Osteocyte (in vitro differentiated cells): Measurements from ENCODE around the gene TTLL11. TPM values are rescaled to one million over a fixed set of nuclear protein-coding genes. Genes with fewer than 3 reads are reported as not detected.
"Not testable (repeated sequence)": the region's sequence is repeated elsewhere in the genome, so short reads cannot be mapped to it uniquely, and the experiment has no call there.

Experiments
- DNase-seq: peaks from one replicate; pipeline ENCODE4 v3.0.0; 2021; ENCODE audit warnings: mixed read lengths; ENCODE audit not compliant: unreplicated experiment; ENCODE audit errors: extremely low spot score
- H3K27ac Mint-ChIP-seq: one replicate; pipeline ENCODE4 v1.8.0; 2021; ENCODE audit warnings: mild to moderate bottlenecking, mixed read lengths; ENCODE audit not compliant: unreplicated experiment
- H3K27me3 Mint-ChIP-seq: one replicate; pipeline ENCODE4 v1.8.0; 2021; ENCODE audit warnings: mixed read lengths; ENCODE audit not compliant: unreplicated experiment
- H3K36me3 Mint-ChIP-seq: one replicate; pipeline ENCODE4 v1.8.0; 2021; ENCODE audit warnings: mixed read lengths; ENCODE audit not compliant: unreplicated experiment
- H3K4me1 Mint-ChIP-seq: one replicate; pipeline ENCODE4 v1.8.0; 2021; ENCODE audit warnings: mixed read lengths; ENCODE audit not compliant: unreplicated experiment
- H3K4me3 Mint-ChIP-seq: one replicate; pipeline ENCODE4 v1.8.0; 2021; ENCODE audit warnings: mild to moderate bottlenecking, moderate library complexity, mixed read lengths; ENCODE audit not compliant: unreplicated experiment
- H3K9me3 Mint-ChIP-seq: one replicate; pipeline ENCODE4 v1.8.0; 2021; ENCODE audit warnings: mixed read lengths; ENCODE audit not compliant: unreplicated experiment
- total RNA-seq: library from RNA; stranded (reverse); gene quantifications from 2 replicates; pipeline ENCODE4 v1.2.1, GENCODE V29; 2021
- TF ChIP-seq, protein P1 (sequence below): fragments of 200-600 bp; sonication (generic); IDR thresholded peaks from 2 replicates; pipeline ENCODE4 v1.5.0; 2021; ENCODE audit warnings: antibody characterized with exemption, mild to moderate bottlenecking, moderate library complexity

The TTLL11 gene
- total RNA-seq, 1 donor from 2014 or later: 6.0 TPM

DNA sequence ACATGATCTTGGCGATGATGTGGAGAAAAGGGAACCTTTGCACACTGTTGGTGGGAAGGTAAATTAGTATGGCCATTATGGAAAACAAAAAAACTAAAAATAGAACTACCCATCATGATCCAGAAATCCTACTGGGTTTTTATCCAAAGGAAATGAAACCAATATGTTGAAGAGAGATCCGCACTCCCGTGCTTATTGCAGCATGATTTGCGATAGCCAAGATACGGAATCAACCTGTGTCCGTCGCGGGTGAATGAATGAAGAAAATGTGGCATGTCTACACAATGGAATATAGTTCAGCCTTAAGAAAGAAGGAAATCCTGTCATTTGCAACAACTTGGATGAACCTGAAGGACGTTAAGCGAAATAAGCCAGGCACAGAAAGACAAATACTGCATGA is 84.5 kb downstream of the TTLL11 start:
- Mint-ChIP-seq H3K27me3 (no peaks in the 10 kb centered on the region), H3K4me1 (peaks cover 4% of the 10 kb centered on the region), H3K4me3 (no peak overlapping the region), H3K36me3 (no peaks in the 10 kb centered on the region), H3K9me3 (no peaks in the 10 kb centered on the region), H3K27ac (no peak overlapping the region)
- DNase-seq: peak; percentile 6
- TF ChIP-seq, protein P1, sequence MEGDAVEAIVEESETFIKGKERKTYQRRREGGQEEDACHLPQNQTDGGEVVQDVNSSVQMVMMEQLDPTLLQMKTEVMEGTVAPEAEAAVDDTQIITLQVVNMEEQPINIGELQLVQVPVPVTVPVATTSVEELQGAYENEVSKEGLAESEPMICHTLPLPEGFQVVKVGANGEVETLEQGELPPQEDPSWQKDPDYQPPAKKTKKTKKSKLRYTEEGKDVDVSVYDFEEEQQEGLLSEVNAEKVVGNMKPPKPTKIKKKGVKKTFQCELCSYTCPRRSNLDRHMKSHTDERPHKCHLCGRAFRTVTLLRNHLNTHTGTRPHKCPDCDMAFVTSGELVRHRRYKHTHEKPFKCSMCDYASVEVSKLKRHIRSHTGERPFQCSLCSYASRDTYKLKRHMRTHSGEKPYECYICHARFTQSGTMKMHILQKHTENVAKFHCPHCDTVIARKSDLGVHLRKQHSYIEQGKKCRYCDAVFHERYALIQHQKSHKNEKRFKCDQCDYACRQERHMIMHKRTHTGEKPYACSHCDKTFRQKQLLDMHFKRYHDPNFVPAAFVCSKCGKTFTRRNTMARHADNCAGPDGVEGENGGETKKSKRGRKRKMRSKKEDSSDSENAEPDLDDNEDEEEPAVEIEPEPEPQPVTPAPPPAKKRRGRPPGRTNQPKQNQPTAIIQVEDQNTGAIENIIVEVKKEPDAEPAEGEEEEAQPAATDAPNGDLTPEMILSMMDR: no peak

DNA sequence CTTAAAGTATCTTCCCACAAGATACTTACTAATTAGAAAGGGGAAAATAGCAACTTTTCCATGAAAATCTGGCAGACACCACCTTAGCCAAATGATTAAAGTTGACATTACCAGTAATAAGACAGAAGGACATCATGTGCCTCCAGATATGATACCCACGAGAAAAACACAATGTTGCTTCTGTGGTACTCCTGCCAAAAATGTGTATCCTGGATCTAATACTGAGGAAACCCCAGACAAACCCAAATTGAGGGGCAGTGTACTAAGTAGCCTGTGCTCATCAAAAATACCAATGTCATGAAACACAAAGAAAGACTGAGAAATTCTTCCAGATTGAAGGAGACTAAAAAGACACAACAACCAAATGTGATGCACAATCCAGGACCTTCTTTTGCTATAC is 85.3 kb downstream of the TTLL11 start:
- H3K36me3 Mint-ChIP-seq: no peaks in the 10 kb centered on the region
- H3K27me3 Mint-ChIP-seq: no peaks in the 10 kb centered on the region
- no peak for DNase-seq
- TF ChIP-seq, protein P1: no peak
- peaks cover 5% of the 10 kb centered on the region for H3K4me1 Mint-ChIP-seq
- no peak overlapping the region for H3K27ac Mint-ChIP-seq
- H3K9me3 Mint-ChIP-seq: no peaks in the 10 kb centered on the region
- no peak overlapping the region for H3K4me3 Mint-ChIP-seq

DNA sequence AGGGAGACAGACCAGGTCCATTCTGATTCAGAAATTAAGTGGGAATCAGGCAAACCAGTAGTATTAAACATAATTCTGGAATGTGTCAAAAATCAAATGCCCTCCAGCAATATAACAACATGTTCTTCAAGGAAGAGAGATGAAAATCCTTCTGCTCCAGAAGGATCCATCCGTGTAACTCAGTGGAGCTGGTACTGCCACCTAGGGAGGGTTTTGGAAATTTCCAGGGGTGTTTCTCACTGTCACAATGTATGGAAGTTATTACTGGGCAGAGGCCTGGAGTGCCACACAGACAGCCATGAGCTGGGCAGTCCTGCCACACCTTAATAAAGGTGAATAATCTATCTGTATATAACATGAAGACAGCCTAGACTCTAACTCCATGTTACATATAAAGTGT is 87.5 kb downstream of the TTLL11 start:
- H3K4me1 Mint-ChIP-seq: peaks cover 24% of the 10 kb centered on the region
- TF ChIP-seq, protein P1: peak; percentile 72
- H3K36me3 Mint-ChIP-seq: no peaks in the 10 kb centered on the region
- no peak overlapping the region for H3K4me3 Mint-ChIP-seq
- no peaks in the 10 kb centered on the region for H3K27me3 Mint-ChIP-seq
- H3K9me3 Mint-ChIP-seq: no peaks in the 10 kb centered on the region
- peak; percentile 69 for DNase-seq
- no peak overlapping the region for H3K27ac Mint-ChIP-seq

DNA sequence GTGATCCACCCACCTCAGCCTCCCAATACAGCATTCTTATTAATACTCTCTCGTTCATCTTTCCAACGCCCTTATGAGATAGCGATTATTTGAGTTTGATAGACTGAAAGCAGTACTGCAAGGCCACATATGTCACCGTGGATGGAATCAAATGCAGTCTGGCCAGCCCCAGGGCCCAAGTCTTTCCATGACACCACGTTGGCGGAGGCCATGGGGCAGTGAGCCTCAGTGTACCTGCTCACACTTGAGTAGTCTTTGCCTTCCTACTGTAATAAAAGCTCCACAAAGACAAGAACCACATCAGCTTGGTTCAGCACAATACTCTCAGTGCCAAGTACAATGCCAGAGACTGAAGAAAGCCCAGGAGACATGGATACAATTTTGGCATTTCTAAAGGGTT is 88.5 kb downstream of the TTLL11 start:
- H3K9me3 Mint-ChIP-seq: no peaks in the 10 kb centered on the region
- no peak overlapping the region for H3K27ac Mint-ChIP-seq
- TF ChIP-seq, protein P1: no peak
- H3K4me1 Mint-ChIP-seq: peaks cover 24% of the 10 kb centered on the region
- no peaks in the 10 kb centered on the region for H3K27me3 Mint-ChIP-seq
- peak; percentile 46 for DNase-seq
- no peaks in the 10 kb centered on the region for H3K36me3 Mint-ChIP-seq
- no peak overlapping the region for H3K4me3 Mint-ChIP-seq

DNA sequence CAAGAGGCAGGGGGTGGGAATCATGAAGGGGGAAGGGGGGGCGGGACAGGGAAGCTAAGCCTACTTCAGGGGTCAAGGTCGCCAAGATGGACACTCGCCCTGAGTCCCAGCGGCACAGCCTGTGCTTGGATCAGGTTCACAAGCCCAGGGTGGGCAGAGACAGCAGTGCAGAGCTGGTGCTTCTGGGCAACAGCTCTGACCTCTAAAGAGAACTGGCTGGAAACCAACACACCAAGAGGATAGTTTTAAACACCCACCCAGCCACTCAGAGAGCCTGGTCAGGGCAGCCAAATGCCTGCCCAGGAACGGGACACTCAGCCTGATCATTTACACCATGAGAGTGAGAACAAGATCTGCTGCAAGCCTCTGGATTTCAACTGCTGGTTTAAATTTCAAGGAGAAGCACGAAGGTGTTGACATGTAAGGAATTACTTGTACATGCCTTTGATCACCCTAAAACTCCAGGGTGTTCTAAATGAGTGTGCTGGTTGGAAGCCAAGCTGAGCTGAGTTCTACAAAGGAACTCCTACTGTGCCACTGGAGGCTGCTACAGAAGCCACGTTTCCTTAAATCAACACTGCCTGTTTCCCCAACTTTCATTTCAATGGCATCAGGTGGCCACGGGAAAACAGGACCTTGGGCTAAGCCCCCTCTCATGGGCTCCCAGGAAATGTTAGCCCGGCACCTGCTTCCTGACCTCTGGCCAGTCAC is 91.5 kb downstream of the TTLL11 start:
- Mint-ChIP-seq H3K4me3 (no peak overlapping the region), H3K27me3 (no peaks in the 10 kb centered on the region), H3K9me3 (no peaks in the 10 kb centered on the region), H3K36me3 (no peaks in the 10 kb centered on the region), H3K27ac (no peak overlapping the region), H3K4me1 (peaks cover 40% of the 10 kb centered on the region)
- peak; percentile 66 for DNase-seq
- TF ChIP-seq, protein P1: no peak

DNA sequence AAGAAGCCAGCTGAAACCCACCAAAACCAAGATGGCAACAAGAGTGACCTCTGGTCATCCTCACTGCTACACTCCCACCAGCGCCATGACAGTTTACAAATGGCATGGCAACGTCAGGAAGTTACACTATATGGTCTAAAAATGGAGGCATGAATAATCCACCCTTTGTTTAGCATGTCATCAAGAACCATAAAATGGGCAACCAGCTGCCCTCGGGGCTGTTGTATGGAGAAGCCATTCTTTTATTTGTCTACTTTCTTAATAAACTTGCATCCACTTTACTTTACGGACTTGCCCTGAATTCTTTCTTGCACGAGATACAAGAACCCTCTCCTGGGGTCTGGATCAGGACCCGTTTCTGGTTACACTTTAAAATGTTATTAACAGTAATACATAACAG is 92.6 kb downstream of the TTLL11 start:
- DNase-seq: peak; percentile 42
- H3K9me3 Mint-ChIP-seq, H3K36me3 Mint-ChIP-seq, H3K27ac Mint-ChIP-seq, H3K4me3 Mint-ChIP-seq, H3K27me3 Mint-ChIP-seq: not testable (repeated sequence)
- peaks cover 37% of the 10 kb centered on the region for H3K4me1 Mint-ChIP-seq
